H1 (cell line): ENCODE measurements around the gene TSEN2. TPM values are rescaled to one million over a fixed set of nuclear protein-coding genes. Genes with fewer than 3 reads are reported as not detected.
A peak's percentile ranks its signal among the peaks of the same experiment; 100 is the strongest.

Experiments used
- CTCF ChIA-PET: fragments of 300-600 bp; sonication (Branson Sonifier 250); formaldehyde crosslinking; loops from one replicate; lab custom pipeline; 2021; ENCODE audit not compliant: partially characterized antibody; lab: Charles Lee
- POLR2A ChIA-PET: fragments of 300-600 bp; sonication (Branson Sonifier 250); formaldehyde crosslinking; loops from one replicate; lab custom pipeline; 2021; ENCODE audit warnings: inconsistent platforms; ENCODE audit not compliant: partially characterized antibody; lab: Charles Lee
- DNase-seq, 2 experiments: peaks; one replicate each; pipeline versions ENCODE4 v3.0.0 to v3.0.0-alpha.2; 2010 to 2022; ENCODE audit warnings: low spot score in 2 of 2, low read depth in 1 of 2, mixed read lengths in 1 of 2
- FAIRE-seq: peaks from 2 replicates; lab custom pipeline; 2011; peaks lifted over from hg19 to GRCh38; lab: Jason Lieb, UNC
- H2AFZ ChIP-seq: 2 replicates; pipeline ENCODE4 v1.8.1; 2012; ENCODE audit warnings: low read length, inconsistent platforms
- H2AK5ac ChIP-seq: 2 replicates; pipeline ENCODE4 v1.6.1; 2013; ENCODE audit warnings: low read depth, low read length
- H2BK120ac ChIP-seq: replicated peaks from 2 replicates; pipeline ENCODE3; 2013; ENCODE audit warnings: low read depth, low read length, inconsistent platforms
- H2BK12ac ChIP-seq: 2 replicates; pipeline ENCODE4 v1.6.1; 2013; ENCODE audit warnings: low read depth, low read length
- H2BK15ac ChIP-seq: 2 replicates; pipeline ENCODE4 v1.6.1; 2013; ENCODE audit warnings: low read length
- H2BK20ac ChIP-seq: 2 replicates; pipeline ENCODE4 v1.6.1; 2013; ENCODE audit warnings: low read length
- H2BK5ac ChIP-seq: 2 replicates; pipeline ENCODE4 v1.6.1; 2013; ENCODE audit warnings: low read depth, low read length
- H3K14ac ChIP-seq: 2 replicates; pipeline ENCODE4 v1.6.1; 2013; ENCODE audit warnings: inconsistent platforms; ENCODE audit not compliant: insufficient read length
- H3K18ac ChIP-seq: 2 replicates; pipeline ENCODE4 v1.6.1; 2013; ENCODE audit warnings: low read length; ENCODE audit errors: extremely low read depth
- H3K23ac ChIP-seq: 2 replicates; pipeline ENCODE4 v1.6.1; 2013; ENCODE audit warnings: inconsistent platforms; ENCODE audit not compliant: insufficient read length
- H3K23me2 ChIP-seq: 2 replicates; pipeline ENCODE4 v1.6.1; 2013; ENCODE audit warnings: low read depth, low read length
- H3K27ac ChIP-seq: 2 replicates; pipeline ENCODE4 v1.6.1; 2011; ENCODE audit warnings: low read depth, low read length, inconsistent platforms
- H3K27me3 ChIP-seq, 4 experiments: replicated peaks in 1 of 4; 1 replicate in 1 of 4; 2 replicates in 3 of 4; pipeline versions ENCODE4 v1.6.1 to v1.8.1; 2011 to 2013; ENCODE audit warnings: low read length in 3 of 4, mild to moderate bottlenecking in 3 of 4, inconsistent platforms in 2 of 4, mixed read lengths in 2 of 4, moderate library complexity in 1 of 4; ENCODE audit not compliant: control insufficient read depth in 3 of 4, insufficient read depth in 3 of 4; ENCODE audit errors: extremely low read depth in 1 of 4
- H3K36me3 ChIP-seq, 4 experiments: 2 replicates each; pipeline versions ENCODE4 v1.6.1 to v1.8.1; 2011 to 2013; ENCODE audit warnings: mild to moderate bottlenecking in 4 of 4, low read length in 3 of 4, moderate library complexity in 2 of 4, control low read depth in 1 of 4, inconsistent platforms in 1 of 4; ENCODE audit not compliant: insufficient read depth in 4 of 4, control insufficient read depth in 2 of 4
- H3K4ac ChIP-seq: replicated peaks from 2 replicates; pipeline ENCODE3; 2013; ENCODE audit warnings: low read length, low read depth, mixed read lengths, inconsistent platforms; ENCODE audit not compliant: insufficient read length
- H3K4me1 ChIP-seq, 4 experiments: replicated peaks in 1 of 4; 1 replicate in 1 of 4; 2 replicates in 3 of 4; pipeline versions ENCODE4 v1.6.1 to v1.8.1; 2011 to 2013; ENCODE audit warnings: low read length in 3 of 4, inconsistent platforms in 2 of 4, mixed read lengths in 1 of 4; ENCODE audit not compliant: insufficient read depth in 4 of 4, control insufficient read depth in 3 of 4
- H3K4me2 ChIP-seq, 2 experiments: 2 replicates each; pipeline versions ENCODE4 v1.6.1 to v1.8.1; 2011 to 2013; ENCODE audit warnings: low read depth in 2 of 2, low read length in 2 of 2, control low read depth in 1 of 2, inconsistent platforms in 1 of 2, mild to moderate bottlenecking in 1 of 2; ENCODE audit not compliant: insufficient read depth in 1 of 2
- H3K4me3 ChIP-seq, 4 experiments: fragments of 200-600, 300-600 bp in 1 of 4; sonication (generic), shearing (Covaris generic), sonication (Bioruptor Twin) in 1 of 4; 2 replicates each; pipeline versions ENCODE4 v1.5.1 to v1.8.1; 2011 to 2016; ENCODE audit warnings: low read length in 4 of 4, low read depth in 3 of 4, control low read depth in 2 of 4, inconsistent platforms in 2 of 4, mild to moderate bottlenecking in 2 of 4, mixed read lengths in 1 of 4, moderate library complexity in 1 of 4; ENCODE audit not compliant: insufficient read depth in 2 of 4; ENCODE audit errors: extremely low read depth in 1 of 4
- H3K56ac ChIP-seq: replicated peaks from 2 replicates; pipeline ENCODE3; 2013; ENCODE audit warnings: low read depth, mild to moderate bottlenecking, mixed read lengths, low read length, inconsistent platforms; ENCODE audit not compliant: insufficient read length
- H3K79me1 ChIP-seq: 2 replicates; pipeline ENCODE4 v1.6.1; 2013; ENCODE audit warnings: low read depth, low read length, control low read depth
- H3K79me2 ChIP-seq, 2 experiments: 2 replicates each; pipeline versions ENCODE4 v1.6.1 to v1.8.1; 2012 to 2013; ENCODE audit warnings: low read length in 2 of 2, mild to moderate bottlenecking in 2 of 2, inconsistent platforms in 1 of 2; ENCODE audit not compliant: insufficient read depth in 2 of 2, control insufficient read depth in 1 of 2
- H3K9ac ChIP-seq, 4 experiments: replicated peaks in 1 of 4; 1 replicate in 1 of 4; 2 replicates in 3 of 4; pipeline versions ENCODE4 v1.6.1 to v1.8.1; 2011 to 2013; ENCODE audit warnings: low read depth in 3 of 4, low read length in 3 of 4, control low read depth in 2 of 4, mild to moderate bottlenecking in 2 of 4, moderate library complexity in 2 of 4, inconsistent platforms in 1 of 4; ENCODE audit errors: extremely low read depth in 1 of 4
- H3K9me3 ChIP-seq, 2 experiments: 2 replicates each; pipeline versions ENCODE4 v1.6.1 to v1.8.1; 2012 to 2013; ENCODE audit warnings: mild to moderate bottlenecking in 2 of 2, moderate library complexity in 2 of 2, control low read depth in 1 of 2, inconsistent platforms in 1 of 2, low read depth in 1 of 2, low read length in 1 of 2, mixed read lengths in 1 of 2; ENCODE audit not compliant: insufficient read depth in 2 of 2
- H4K20me1 ChIP-seq, 2 experiments: replicated peaks in 1 of 2; 2 replicates each; pipeline versions ENCODE3 to v1.8.1; 2011 to 2013; ENCODE audit warnings: inconsistent platforms in 2 of 2, low read length in 2 of 2, mild to moderate bottlenecking in 1 of 2; ENCODE audit not compliant: insufficient read depth in 2 of 2, control insufficient read depth in 1 of 2
- H4K5ac ChIP-seq: 2 replicates; pipeline ENCODE4 v1.6.1; 2013; ENCODE audit warnings: low read length, low read depth, mixed read lengths, inconsistent platforms; ENCODE audit not compliant: insufficient read length
- H4K8ac ChIP-seq: 2 replicates; pipeline ENCODE4 v1.8.0; 2013; ENCODE audit warnings: mild to moderate bottlenecking, moderate library complexity, low read length, inconsistent platforms; ENCODE audit not compliant: insufficient read depth; ENCODE audit errors: extremely low read depth
- H4K91ac ChIP-seq: replicated peaks from 2 replicates; pipeline ENCODE3; 2013; ENCODE audit warnings: low read length, mixed read lengths, inconsistent platforms; ENCODE audit not compliant: insufficient read length
- ASH2L ChIP-seq: fragments of 200-600, 300-600 bp; sonication (generic); IDR thresholded peaks from one replicate; pipeline ENCODE4 v1.7.1; 2017; ENCODE audit warnings: low read length
- CBX8 ChIP-seq: fragments of 300-800, 300-1000 bp; sonication (generic); IDR thresholded peaks from 2 replicates; pipeline ENCODE4 v1.7.1; 2016; ENCODE audit warnings: low read depth, low read length, borderline replicate concordance
- POLR2A ChIP-seq, 2 experiments: IDR thresholded peaks; 1 replicate in 1 of 2; 2 replicates in 1 of 2; pipeline ENCODE4 v1.6.1; 2011; ENCODE audit warnings: low read depth in 2 of 2, low read length in 2 of 2, mild to moderate bottlenecking in 2 of 2; ENCODE audit errors: control extremely low read depth in 1 of 2
- RAD21 ChIP-seq, 2 experiments: IDR thresholded peaks in 1 of 2; conservative IDR thresholded peaks in 1 of 2; 2 replicates each; pipeline ENCODE4 v1.6.1; 2011; ENCODE audit warnings: low read depth in 2 of 2, low read length in 2 of 2, improper control_type of control experiment in 1 of 2, inconsistent platforms in 1 of 2, mild to moderate bottlenecking in 1 of 2, moderate library complexity in 1 of 2
- SAP30 ChIP-seq: fragments of 300-600 bp; sonication (generic); IDR thresholded peaks from 2 replicates; pipeline ENCODE4 v1.7.1; 2012; ENCODE audit warnings: low read length, moderate library complexity, mild to moderate bottlenecking, inconsistent platforms; ENCODE audit not compliant: insufficient read depth, insufficient replicate concordance
- SP4 ChIP-seq: IDR thresholded peaks from 2 replicates; pipeline ENCODE4 v1.6.1; 2012; ENCODE audit warnings: low read length, inconsistent platforms
- WGBS, 2 experiments: shearing (Covaris generic) in 1 of 2; methylation state at CpG; one replicate each; pipeline versions ENCODE4 v1.1.6 to v1.1.7; 2013 to 2015; ENCODE audit warnings: low lambda C conversion rate in 2 of 2, mixed read lengths in 2 of 2, inconsistent platforms in 1 of 2, low coverage in 1 of 2, missing lambda C conversion rate in 1 of 2; ENCODE audit not compliant: insufficient replicate concordance in 2 of 2, insufficient coverage in 1 of 2, insufficient read length in 1 of 2; ENCODE audit errors: extremely low coverage in 1 of 2, missing lambda C conversion rate in 1 of 2; 5-methylcytosine and 5-hydroxymethylcytosine counted together
- long read RNA-seq, 2 experiments: library from RNA in 1 of 2; library from capped mRNA in 1 of 2; stranded (forward); transcript quantifications; one replicate each; pipeline ENCODE4 v2.0.0, GENCODE V29; 2021; ENCODE audit warnings: inconsistent platforms in 1 of 2
- polyA minus RNA-seq, 3 experiments: library from RNA; depleted of rRNA, polyadenylated mRNA; stranded (reverse); fragments of >200 nt; gene quantifications; 1 replicate in 2 of 3; 2 replicates in 1 of 3; pipeline ENCODE4 v1.2.3, GENCODE V29; 2011
- polyA plus RNA-seq, 7 experiments: library from polyadenylated mRNA; depleted of rRNA in 3 of 7; stranded (reverse) in 5 of 7; unstranded in 2 of 7; fragments of >200 nt in 5 of 7; fragments of 200-250 nt in 2 of 7; gene quantifications; 1 replicate in 5 of 7; 2 replicates in 1 of 7; 4 replicates in 1 of 7; pipeline versions ENCODE4 v1.2.1 to v1.2.3, GENCODE V29; 2011 to 2013; ENCODE audit warnings: missing spikeins in 2 of 7, mixed read lengths in 2 of 7
- total RNA-seq: library from RNA; stranded (reverse); fragmentation: NEBNext Ultra II Directional; extraction: Animal tissue kit (Norgen Biotek cat#: 25700); gene quantifications from 2 replicates; pipeline ENCODE4 v1.2.1, GENCODE V29; 2021
- TF ChIP-seq, protein P1 (sequence below): IDR thresholded peaks from 2 replicates; pipeline ENCODE4 v1.6.1; 2011; ENCODE audit warnings: low read depth, mild to moderate bottlenecking, low read length; ENCODE audit not compliant: insufficient read depth

TSEN2 gene
- total RNA-seq (22.4 and 22.6 TPM in 2 replicates), polyA plus RNA-seq (2011; rRNA removed) (15.1 and 16.1 TPM in 2 replicates), polyA minus RNA-seq (2011; rRNA and poly(A)+ RNA removed) (24.3 and 25.5 TPM in 2 replicates)
- 19.9 TPM for polyA plus RNA-seq (2011; cell fraction: cytosol; rRNA removed)
- 25.3 TPM for polyA plus RNA-seq (2011; cell fraction: nucleus; rRNA removed)
- 18.6 to 29.2 TPM (median 20.1 TPM) in 4 replicates for polyA plus RNA-seq (2012, experiment 1 of 2)
- polyA plus RNA-seq (2012, experiment 2 of 2): 3.7 TPM
- polyA plus RNA-seq (2013, experiment 1 of 2): 12.7 TPM
- polyA plus RNA-seq (2013, experiment 2 of 2): 13.0 TPM
- polyA minus RNA-seq (2011; cell fraction: cytosol; rRNA and poly(A)+ RNA removed): 17.8 TPM
- 34.5 TPM for polyA minus RNA-seq (2011; cell fraction: nucleus; rRNA and poly(A)+ RNA removed)
- long read RNA-seq, experiment 1, partial matches to known transcripts: 7 of 8 reads
- long read RNA-seq, experiment 1, other reads (novel, unspliced or antisense): 1 of 8 reads
- long read RNA-seq, experiment 2, partial matches to known transcripts: 9 of 25 reads
- long read RNA-seq, experiment 2, other reads (novel, unspliced or antisense): 14 of 25 reads

DNA sequence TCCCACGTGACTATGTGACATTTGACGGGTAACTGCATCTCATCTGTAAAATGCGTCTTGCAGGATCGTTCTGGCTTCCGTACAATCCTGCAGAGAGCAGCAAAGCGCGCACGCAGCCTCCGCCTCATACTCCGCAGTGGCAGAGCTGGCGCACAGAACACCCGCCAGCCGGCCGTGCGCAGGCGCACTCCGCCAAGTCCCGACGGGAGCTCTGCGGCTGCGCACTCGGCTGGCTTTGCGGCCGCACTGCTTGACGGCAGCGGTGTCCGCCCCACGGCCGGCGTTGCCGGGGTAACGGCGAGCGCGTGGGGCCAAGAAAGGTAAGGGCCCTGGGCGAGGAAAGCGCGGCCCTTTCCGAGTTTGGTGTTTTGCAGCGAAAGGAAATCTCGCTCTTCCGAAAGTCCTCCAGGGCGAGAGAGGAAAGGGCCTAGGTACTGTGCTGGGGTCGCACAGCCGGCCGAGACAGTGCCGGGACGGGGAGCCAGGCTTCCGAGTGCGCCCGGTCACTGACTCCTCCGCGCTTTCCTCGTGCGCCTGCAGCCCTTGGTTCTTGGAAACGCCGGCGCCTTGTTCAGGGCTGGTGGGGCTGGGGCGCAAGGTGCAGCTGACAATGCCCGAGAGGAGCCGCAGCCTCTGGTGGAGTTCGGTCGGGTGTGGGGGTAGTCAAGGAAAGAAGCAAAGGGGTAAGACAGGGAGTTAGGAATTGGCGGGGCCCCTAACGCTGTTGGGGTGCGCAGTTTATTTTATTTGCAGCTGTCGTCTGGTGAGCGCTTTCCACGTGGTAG is at the start of gene TSEN2:
Gene TSEN2 (plus strand): TSS at position 283 of the 785 bp plus-strand sequence. CDS start 5,321 bp downstream, outside the sequence.
- no peak for FAIRE-seq
- peaks cover 2 to 8% (median 5%) of the 10 kb centered on the region in 4 experiments for H3K4me1 ChIP-seq
- peak within 1 kb of the TSS; percentile 75 for H3K27ac ChIP-seq
- no peak within 1 kb of the TSS for H2AK5ac ChIP-seq
- H3K23me2 ChIP-seq: peaks cover 8% of the 10 kb centered on the region; the same call in 1 of the 2 replicates
- 2% methylated on average over 68 of the region's 69 CpGs; no CpG with 5 or more reads in 1 of the 2 experiments for WGBS, 2 experiments
- H4K20me1 ChIP-seq: peaks cover 0 to 1% of the 10 kb centered on the region in 2 experiments
- peak within 1 kb of the TSS; percentile 68 to 86 (median 83) for H3K4me3 ChIP-seq
- peak within 1 kb of the TSS; percentile 86; the same call in 1 of the 2 replicates for H3K18ac ChIP-seq
- H3K36me3 ChIP-seq: peaks cover 0 to 6% (median 0%) of the 10 kb centered on the region in 4 experiments; a peak in 1 of 8 replicates
- H2BK15ac ChIP-seq: no peak within 1 kb of the TSS
- peak within 1 kb of the TSS; percentile 41; the same call in 1 of the 2 replicates for H2BK5ac ChIP-seq
- POLR2A ChIA-PET: interaction anchor here (0.6 to 2.2 kb wide), 15 partner anchors 10 to 326 kb away, joined by 3 to 18 read pairs (median 4); partner anchors contain the start of gene RAF1
- peaks cover 12% of the 10 kb centered on the region; the same call in 1 of the 2 replicates for H3K79me1 ChIP-seq
- no peak within 1 kb of the TSS; the same call in 1 of the 2 replicates for H2BK12ac ChIP-seq
- H3K14ac ChIP-seq: no peak within 1 kb of the TSS
- no peaks in the 10 kb centered on the region for H3K9me3 ChIP-seq
- CTCF ChIA-PET: interaction anchor here (0.6 to 4.2 kb wide), 7 partner anchors 11 to 349 kb away, joined by 3 to 23 read pairs (median 7); no protein-coding TSS in a partner anchor
- H2AFZ ChIP-seq: peak within 1 kb of the TSS; percentile 93
- peaks cover 0 to 37% of the 10 kb centered on the region in 2 experiments; a peak in 2 of 4 replicates for H3K79me2 ChIP-seq
- H4K91ac ChIP-seq: peak within 1 kb of the TSS; percentile 14
- H3K4me2 ChIP-seq: peak within 1 kb of the TSS; percentile 83 to 87
- DNase-seq: peak; percentile 89 to 98
- no peak within 1 kb of the TSS for H2BK120ac ChIP-seq
- no peak within 1 kb of the TSS for H2BK20ac ChIP-seq
- no peaks in the 10 kb centered on the region for H3K27me3 ChIP-seq
- peak within 1 kb of the TSS; percentile 76 for H4K5ac ChIP-seq
- H3K23ac ChIP-seq: no peak within 1 kb of the TSS
- peak within 1 kb of the TSS; percentile 27 for H3K56ac ChIP-seq
- H3K9ac ChIP-seq: peak within 1 kb of the TSS; percentile 76 to 90 (median 85)
- peak within 1 kb of the TSS; percentile 93 for H4K8ac ChIP-seq
- peak within 1 kb of the TSS; percentile 16 for H3K4ac ChIP-seq
- peak; percentile 87 to 88; a peak in 2 of 3 replicates for TF ChIP-seq POLR2A (IDR thresholded peaks at IDR 0.05; ENCODE audit: control extremely low read depth in 1 of 2, low read depth in 2 of 2, low read length in 2 of 2)
- peak; percentile 89 for TF ChIP-seq SAP30
- TF ChIP-seq ASH2L: no peak
- TF ChIP-seq, protein P1, sequence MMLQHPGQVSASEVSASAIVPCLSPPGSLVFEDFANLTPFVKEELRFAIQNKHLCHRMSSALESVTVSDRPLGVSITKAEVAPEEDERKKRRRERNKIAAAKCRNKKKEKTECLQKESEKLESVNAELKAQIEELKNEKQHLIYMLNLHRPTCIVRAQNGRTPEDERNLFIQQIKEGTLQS: peak; percentile 89
- TF ChIP-seq SP4: no peak
- no peak for TF ChIP-seq CBX8
- 0 out of 4 replicates have a peak, but pooled peaks of 1 of the 2 experiments have one; percentile 6 for TF ChIP-seq RAD21 (IDR thresholded peaks at IDR 0.05 in 1 of 2, conservative IDR thresholded peaks at IDR 0.05 in 1 of 2; ENCODE audit: low read depth in 2 of 2, low read length in 2 of 2)
